Peyer's patch (tissue), 4 donors: Measurements from ENCODE around the gene WDR1. TPM values are rescaled to one million over a fixed set of nuclear protein-coding genes. Genes with fewer than 3 reads are reported as not detected.
"Not testable (repeated sequence)": the region's sequence is repeated elsewhere in the genome, so short reads cannot be mapped to it uniquely, and the experiment has no call there.

Experiments used
- DNase-seq, 3 donors: peaks; one replicate each; pipeline ENCODE4 v3.0.0-alpha.2; 2017 to 2019
- H3K27ac ChIP-seq, 4 donors: fragments of 200-600 bp; sonication (generic); one replicate each; pipeline ENCODE4 v1.5.1; 2016 to 2019
- H3K27me3 ChIP-seq, 2 donors: fragments of 200-600 bp; sonication (generic); one replicate each; pipeline ENCODE4 v1.5.1; 2019
- H3K36me3 ChIP-seq, 3 donors: fragments of 200-600 bp; sonication (generic); one replicate each; pipeline ENCODE4 v1.5.1; 2016 to 2019
- H3K4me1 ChIP-seq, 4 donors: fragments of 200-600 bp; sonication (generic); one replicate each; pipeline ENCODE4 v1.5.1; 2016 to 2019
- H3K4me3 ChIP-seq, 4 donors: fragments of 200-600 bp; sonication (generic); 1 replicate in 3 of 4; 2 replicates in 1 of 4; pipeline ENCODE4 v1.5.1; 2016 to 2019; ENCODE audit warnings: mild to moderate bottlenecking in 1 of 4
- H3K9me3 ChIP-seq, 4 donors: fragments of 200-600 bp; sonication (generic); one replicate each; pipeline ENCODE4 v1.5.1; 2016 to 2019; ENCODE audit warnings: mild to moderate bottlenecking in 1 of 4
- CTCF ChIP-seq, 6 experiments: fragments of 450-650 bp in 4 of 6; fragments of 200-600 bp in 2 of 6; sonication (generic) in 1 of 6; IDR thresholded peaks; one replicate each; pipeline ENCODE4 v1.5.1; 2017 to 2019; ENCODE audit warnings: antibody characterized with exemption in 6 of 6, mild to moderate bottlenecking in 3 of 6, moderate library complexity in 1 of 6
- POLR2A ChIP-seq, 2 donors: fragments of 450-650 bp; IDR thresholded peaks; one replicate each; pipeline ENCODE4 v1.5.1; 2017; ENCODE audit warnings: antibody characterized with exemption in 2 of 2, mild to moderate bottlenecking in 2 of 2, moderate library complexity in 2 of 2
- total RNA-seq, 4 donors: library from RNA; depleted of rRNA; stranded (reverse); fragments of >200 nt; gene quantifications; one replicate each; pipeline ENCODE4 v1.1.0, GENCODE V29; 2016

Gene WDR1
- total RNA-seq, 4 donors from 2014 or later = 170 to 192 (median 180) TPM

- no peak overlapping the region for H3K4me3 ChIP-seq
- no peak for DNase-seq
- TF ChIP-seq CTCF (IDR thresholded peaks at IDR 0.05) = no peak
- TF ChIP-seq POLR2A (IDR thresholded peaks at IDR 0.05) = no peak
Measured at GRCh38 chr4:10130178-10130888, 13.7 kb upstream of the WDR1 start.

GRCh38 chr4:10129196-10130177 lies 12.9 kb upstream of the WDR1 start:
- DNase-seq = no peak
- H3K27ac ChIP-seq = no peak overlapping the region
- H3K4me3 ChIP-seq = no peak overlapping the region
- H3K9me3 ChIP-seq = no peaks in the 10 kb centered on the region
- no peaks in the 10 kb centered on the region for H3K27me3 ChIP-seq
- no peaks in the 10 kb centered on the region for H3K36me3 ChIP-seq
- TF ChIP-seq POLR2A (IDR thresholded peaks at IDR 0.05) (no peak), CTCF (IDR thresholded peaks at IDR 0.05) (no peak)
- no peaks in the 10 kb centered on the region for H3K4me1 ChIP-seq

More at GRCh38 chr4:10130178-10130888, 13.7 kb upstream of the WDR1 start:
- Histone ChIP-seq H3K27me3 (no peaks in the 10 kb centered on the region), H3K27ac (no peak overlapping the region), H3K4me1 (no peaks in the 10 kb centered on the region), H3K9me3 (no peaks in the 10 kb centered on the region), H3K36me3 (no peaks in the 10 kb centered on the region)

GRCh38 chr4:10128761-10129160 lies 12.2 kb upstream of the WDR1 start:
- H3K27ac ChIP-seq = no peak overlapping the region
- peaks cover 0 to 4% (median 1%) of the 10 kb centered on the region in 4 donors for H3K4me1 ChIP-seq
- no peak for DNase-seq
- no peaks in the 10 kb centered on the region for H3K27me3 ChIP-seq
- H3K4me3 ChIP-seq = no peak overlapping the region
- H3K36me3 ChIP-seq = no peaks in the 10 kb centered on the region
- no peaks in the 10 kb centered on the region for H3K9me3 ChIP-seq
- no peak for TF ChIP-seq POLR2A (IDR thresholded peaks at IDR 0.05)
- no peak for TF ChIP-seq CTCF (IDR thresholded peaks at IDR 0.05)

GRCh38 chr4:10127531-10127930 lies 10.9 kb upstream of the WDR1 start:
- H3K4me3 ChIP-seq, H3K27me3 ChIP-seq, DNase-seq, H3K9me3 ChIP-seq, H3K27ac ChIP-seq, H3K36me3 ChIP-seq: not testable (repeated sequence)
- H3K4me1 ChIP-seq = peaks cover 0 to 11% (median 4%) of the 10 kb centered on the region in 4 donors

DNA sequence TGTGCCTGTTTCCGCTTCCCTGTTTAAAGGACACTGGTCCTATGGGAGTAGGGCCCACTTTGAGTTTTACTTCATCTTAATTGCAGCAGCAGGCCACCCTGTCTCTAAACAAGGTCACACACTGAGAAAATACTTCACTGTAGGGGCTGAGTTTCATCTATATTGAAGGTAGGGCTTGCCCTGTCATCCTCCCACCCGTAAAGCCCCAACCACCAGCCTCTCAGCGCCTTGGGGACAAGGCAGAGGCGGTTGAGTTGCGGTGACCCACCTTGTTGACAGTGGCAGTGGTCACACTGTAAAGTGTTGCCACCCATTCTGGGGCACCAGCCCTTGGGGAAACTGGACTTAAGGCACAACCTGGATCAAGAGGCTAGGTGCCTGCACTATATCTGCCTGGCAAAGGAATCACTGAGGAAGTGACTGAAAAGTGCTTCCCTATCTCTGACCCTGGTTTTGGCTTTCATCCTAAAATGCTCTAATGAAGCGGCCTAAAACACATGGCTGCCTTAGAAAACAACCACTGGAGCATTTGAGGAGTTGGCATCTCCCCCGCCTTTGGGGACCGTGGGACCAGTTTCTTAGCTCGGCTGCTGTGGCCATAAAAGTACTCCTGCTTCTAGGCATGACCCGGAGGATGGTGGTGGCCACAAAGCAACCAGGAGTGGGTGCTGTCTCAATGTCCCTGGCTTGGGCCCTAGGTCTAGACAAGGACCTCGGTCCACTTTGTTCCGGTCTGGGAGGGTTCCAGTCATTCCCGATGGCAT lies 7.8 kb upstream of the WDR1 start:
- peaks cover 0 to 11% (median 4%) of the 10 kb centered on the region in 4 donors for H3K4me1 ChIP-seq
- TF ChIP-seq POLR2A (IDR thresholded peaks at IDR 0.05) = no peak
- no peak for TF ChIP-seq CTCF (IDR thresholded peaks at IDR 0.05)
- H3K36me3 ChIP-seq = no peaks in the 10 kb centered on the region
- no peak for DNase-seq
- no peaks in the 10 kb centered on the region for H3K9me3 ChIP-seq
- no peak overlapping the region for H3K4me3 ChIP-seq
- no peaks in the 10 kb centered on the region for H3K27me3 ChIP-seq
- H3K27ac ChIP-seq = peak overlapping the region in 2 of 4 donors; percentile 39 to 76
